Measurements from ENCODE around the gene JAG1.
"Not testable (repeated sequence)": the region's sequence is repeated elsewhere in the genome, so short reads cannot be mapped to it uniquely, and the experiment has no call there.

JAG1 gene

GRCh38 chr20:10604865-10605440 lies 68.8 kb downstream of the JAG1 start:
- DNase-seq = no peak

GRCh38 chr20:10603971-10604864 lies 69.6 kb downstream of the JAG1 start:
- no peak for DNase-seq

DNA sequence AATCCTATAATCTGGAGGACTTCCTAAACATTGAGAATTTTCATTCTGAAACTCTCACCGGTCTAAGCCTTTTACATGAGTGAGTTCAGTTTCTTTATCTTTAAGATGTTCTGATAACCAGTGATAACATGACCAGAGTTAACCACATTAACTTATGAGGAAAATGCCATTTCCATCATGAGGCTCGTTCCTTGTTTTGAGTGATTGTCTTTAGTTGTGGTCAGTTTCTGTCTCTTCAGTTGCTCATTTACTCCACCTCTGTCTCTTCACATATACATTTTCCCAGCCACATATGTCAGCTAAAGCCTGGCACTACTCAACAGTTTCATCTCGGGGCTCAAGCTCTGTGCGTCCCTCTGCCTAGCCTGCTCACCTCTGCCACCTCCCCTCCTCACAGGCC lies 70.4 kb downstream of the JAG1 start:
- DNase-seq = no peak

DNA sequence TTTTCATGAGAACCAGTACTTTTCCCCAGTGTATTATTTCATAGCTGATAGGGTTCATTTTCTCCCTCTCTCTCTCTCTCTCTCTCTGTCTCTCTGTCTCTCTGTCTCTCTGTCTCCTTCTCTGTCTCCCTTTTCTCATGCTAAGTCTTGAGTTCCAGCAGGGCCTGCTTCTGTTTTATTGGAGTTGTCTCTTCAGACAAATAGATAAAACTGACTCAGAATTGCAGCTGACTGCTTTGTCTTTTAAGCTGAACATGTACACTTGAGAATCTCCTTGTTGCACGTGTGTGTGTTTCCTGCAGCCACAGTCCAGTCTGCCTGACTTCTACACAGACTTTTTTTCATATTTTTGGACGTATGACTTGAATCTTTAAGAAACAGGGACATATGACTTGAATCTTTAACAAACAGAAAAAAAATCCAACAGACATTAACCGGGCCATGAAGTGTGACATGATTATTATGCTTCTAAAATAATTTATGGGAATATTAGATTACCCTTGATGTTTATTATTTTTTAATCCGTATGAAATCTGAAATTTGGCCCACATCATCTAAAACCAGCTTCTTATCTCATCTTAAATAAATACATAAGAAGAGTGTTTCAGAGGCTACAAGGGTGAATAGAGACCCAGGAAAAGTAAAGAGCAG lies 71.5 kb downstream of the JAG1 start:
- DNase-seq = no peak

DNA sequence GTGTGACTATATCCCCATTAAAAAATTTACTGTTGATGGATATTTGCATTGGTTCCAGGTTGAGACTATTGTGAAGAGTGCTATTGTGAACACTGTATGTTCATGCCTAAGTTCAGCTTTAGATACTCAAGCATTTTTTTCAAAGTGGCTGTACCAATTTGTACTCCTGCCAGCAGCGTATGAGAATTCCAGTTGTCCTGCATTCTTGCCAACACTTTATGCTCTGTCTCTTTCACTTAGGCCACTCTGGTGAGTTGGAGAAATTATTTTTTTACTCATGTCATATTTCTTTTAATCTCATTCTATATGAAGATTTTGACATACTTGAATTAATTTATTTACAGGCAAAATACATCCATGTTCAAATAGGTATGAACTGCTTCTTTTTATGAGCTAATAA lies 76.2 kb downstream of the JAG1 start:
- no peak for DNase-seq

- no peak for DNase-seq
Observed at GRCh38 chr20:10596710-10597121, 77.1 kb downstream of the JAG1 start.

DNA sequence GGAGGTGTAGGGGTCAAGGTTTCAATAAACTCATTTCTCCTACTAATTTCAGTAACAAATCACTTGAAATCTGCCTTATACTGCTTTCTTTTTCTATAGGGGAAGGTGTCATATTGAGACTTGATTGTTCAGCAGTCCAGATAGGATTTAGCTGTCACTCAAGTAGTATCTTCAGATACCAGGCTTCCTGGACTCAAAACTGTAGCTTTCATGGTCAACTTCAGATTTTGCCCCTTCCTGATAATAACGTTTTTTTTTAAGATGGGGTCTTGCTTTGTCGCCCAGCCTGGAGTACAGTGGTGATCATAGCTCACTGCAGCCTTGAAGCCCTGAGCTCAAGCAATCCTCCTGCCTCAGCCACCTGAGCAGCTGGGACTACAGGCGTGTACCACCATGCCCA lies 77.8 kb downstream of the JAG1 start:
- no peak for DNase-seq

GRCh38 chr20:10595266-10595665 lies 78.5 kb downstream of the JAG1 start:
- no peak for DNase-seq

DNA sequence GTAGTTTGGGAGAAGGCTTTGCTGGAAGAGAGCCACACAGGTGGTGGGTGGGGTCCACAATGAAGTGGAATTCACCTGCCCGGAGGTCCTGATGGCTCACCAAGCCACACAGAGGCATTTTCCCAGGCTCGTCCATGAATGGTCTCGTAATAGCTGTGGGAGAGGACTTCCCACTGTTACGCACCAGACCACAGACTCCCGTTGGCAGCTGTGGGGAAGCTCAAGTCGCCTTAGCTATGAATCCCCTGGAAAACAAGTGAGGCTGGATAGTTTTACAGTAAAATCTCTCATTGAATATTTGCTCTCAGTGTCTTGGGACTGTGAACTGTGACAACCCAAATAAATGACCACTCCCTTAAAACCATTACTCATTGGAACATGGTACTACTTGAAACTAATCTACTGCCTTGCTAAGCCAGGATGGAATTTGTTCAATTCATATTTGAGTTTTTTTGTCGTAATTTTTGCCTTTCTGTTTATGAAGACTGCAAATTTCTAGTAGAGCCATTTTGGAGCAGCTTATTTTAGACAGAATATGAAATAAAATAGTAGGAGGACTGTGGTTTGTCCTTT lies 79.4 kb downstream of the JAG1 start:
- no peak for DNase-seq

DNA sequence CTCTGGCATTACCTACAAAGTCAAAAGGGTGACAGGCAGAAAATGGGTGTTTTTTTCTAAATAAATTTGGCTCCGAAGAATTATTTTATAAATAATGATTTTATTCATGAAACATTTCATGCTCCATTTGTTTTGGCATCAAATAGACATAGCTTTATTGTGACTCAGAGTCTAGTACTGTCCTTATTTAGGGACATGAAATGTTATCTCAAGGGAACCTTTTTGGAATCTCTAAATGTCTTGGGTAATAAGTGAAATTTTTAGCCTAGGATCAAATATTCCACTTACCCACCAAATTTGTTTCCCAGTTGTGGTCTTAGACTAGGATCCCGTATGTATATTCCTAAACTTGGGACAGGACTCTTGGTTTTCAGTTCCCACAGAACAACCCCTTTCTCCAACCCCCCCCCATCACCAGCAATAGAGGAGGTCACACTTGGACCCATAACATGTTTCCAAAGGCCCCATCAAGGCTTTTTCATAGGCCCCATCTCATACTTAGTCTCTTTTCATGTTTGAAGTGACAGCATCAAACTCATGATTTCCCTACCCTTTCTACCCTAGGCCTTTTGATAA lies 81.8 kb downstream of the JAG1 start:
- no peak for DNase-seq

DNA sequence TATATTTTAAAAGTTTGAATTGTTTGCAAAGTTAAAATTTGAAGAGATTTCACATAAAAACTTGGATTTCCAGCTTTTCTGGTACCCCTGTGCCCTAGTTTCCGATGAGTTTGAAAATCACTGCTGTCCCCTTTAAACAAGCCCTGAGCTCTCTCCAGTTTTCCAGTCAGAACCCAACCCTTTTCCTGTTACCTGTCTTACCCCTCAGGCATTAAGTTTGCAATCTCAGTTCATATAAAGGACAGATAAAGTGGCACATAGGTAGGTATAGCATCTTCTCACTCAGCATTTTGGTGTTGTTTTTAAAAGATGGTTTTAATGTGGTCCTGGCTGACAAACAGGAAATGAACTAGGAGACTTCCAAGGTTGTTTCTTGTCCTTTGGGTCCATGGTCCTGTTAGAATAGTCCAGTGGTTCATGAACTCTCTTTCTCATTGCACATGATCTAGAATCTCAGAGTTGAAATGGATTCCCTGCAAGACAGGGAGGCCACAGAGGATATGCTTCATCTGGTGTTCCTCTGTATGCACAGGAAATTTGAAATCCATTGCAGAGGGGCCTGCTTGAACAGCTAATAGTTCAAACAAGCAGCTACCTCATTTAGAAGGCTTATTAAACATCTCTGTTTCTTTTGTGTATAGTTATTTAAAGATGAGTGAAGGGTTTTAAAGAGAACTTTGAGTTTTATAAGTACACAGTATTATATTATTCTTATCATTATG lies 82.7 kb downstream of the JAG1 start:
- no peak for DNase-seq

DNA sequence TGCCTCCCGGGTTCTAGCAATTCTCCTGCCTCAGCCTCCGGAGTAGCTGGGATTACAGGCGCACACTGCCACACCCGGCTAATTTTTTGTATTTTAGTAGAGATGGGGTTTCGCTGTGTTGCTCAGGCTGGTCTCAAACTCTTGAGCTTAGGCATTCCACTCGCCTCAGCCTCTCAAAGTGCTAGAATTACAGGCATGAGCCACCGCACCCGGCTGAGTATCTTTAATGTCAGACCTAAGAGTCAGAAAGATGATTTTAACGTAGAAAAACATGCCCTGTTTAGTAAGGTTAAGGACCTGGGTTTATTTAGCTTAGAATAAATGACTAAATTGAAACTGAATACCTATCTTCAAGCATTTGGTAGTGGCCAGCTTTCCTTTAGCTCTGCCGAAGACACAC lies 83.4 kb downstream of the JAG1 start:
- DNase-seq = not testable (repeated sequence)
